Amniotic epithelial cell (primary cell): ENCODE data around the gene PRR12.
"Not testable (repeated sequence)": the region's sequence is repeated elsewhere in the genome, so short reads cannot be mapped to it uniquely, and the experiment has no call there.

Source experiments
- DNase-seq: peaks from one replicate; pipeline ENCODE4 v3.0.0-alpha.2; 2010; ENCODE audit warnings: low read depth

The PRR12 gene

GRCh38 chr19:49616532-49616931 is 25.6 kb downstream of the PRR12 start:
- DNase-seq = no peak

GRCh38 chr19:49616945-49617344 is 26.0 kb downstream of the PRR12 start:
- no peak for DNase-seq

GRCh38 chr19:49617860-49618259 is 26.9 kb downstream of the PRR12 start:
- DNase-seq = not testable (repeated sequence)

- no peak for DNase-seq
Measured at GRCh38 chr19:49624967-49625910, 34.3 kb downstream of the PRR12 start.

- no peak for DNase-seq
Measured at GRCh38 chr19:49626226-49626625, 35.2 kb downstream of the PRR12 start.

- no peak for DNase-seq
Measured at GRCh38 chr19:49629659-49630058, 38.7 kb downstream of the PRR12 start.

GRCh38 chr19:49631014-49631588 is 40.1 kb downstream of the PRR12 start:
- no peak for DNase-seq

- DNase-seq = no peak
Measured at GRCh38 chr19:49631610-49632192, 40.7 kb downstream of the PRR12 start.

GRCh38 chr19:49632576-49632975 is 41.6 kb downstream of the PRR12 start:
- no peak for DNase-seq

- DNase-seq = peak; percentile 57
Measured at GRCh38 chr19:49633273-49633672, 42.3 kb downstream of the PRR12 start.

- peak; percentile 50 for DNase-seq
Measured at GRCh38 chr19:49635530-49636232, 44.7 kb downstream of the PRR12 start.

DNA sequence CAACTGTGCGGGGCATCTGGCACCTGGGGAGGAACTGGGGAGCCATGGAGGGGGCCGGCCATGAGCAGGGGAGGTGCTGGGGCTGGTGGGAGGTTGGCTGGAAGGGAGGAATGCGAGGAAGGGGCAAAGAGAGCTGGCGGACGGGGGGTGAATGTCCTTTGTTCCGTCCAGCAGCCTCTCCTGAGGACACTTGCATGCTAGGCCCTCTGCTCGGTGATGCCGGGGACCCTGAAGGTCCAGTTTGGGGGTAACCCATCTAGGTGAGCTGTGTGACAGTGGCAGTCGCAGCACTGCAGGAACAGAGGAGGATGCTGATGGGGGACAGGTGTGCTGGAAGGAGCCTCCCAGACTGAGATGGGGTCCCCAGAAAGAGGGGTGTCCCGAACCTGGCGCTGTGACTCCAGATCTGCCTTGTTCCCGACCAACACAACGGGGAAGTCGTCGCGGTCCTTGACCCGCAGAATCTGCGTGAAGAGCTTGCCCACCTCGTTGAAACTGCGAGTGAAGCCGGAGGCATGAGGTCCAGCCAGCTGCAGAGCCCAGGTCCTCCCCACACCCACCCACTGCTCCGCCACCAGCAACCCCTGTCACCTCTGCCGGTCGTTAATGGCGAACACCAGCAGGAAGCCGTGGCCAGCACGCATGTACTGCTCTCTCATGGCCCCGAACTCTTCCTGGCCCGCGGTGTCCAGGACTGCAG is 45.4 kb downstream of the PRR12 start:
- no peak for DNase-seq

GRCh38 chr19:49637821-49638738 is 47.1 kb downstream of the PRR12 start:
- DNase-seq = peak; percentile 77

- DNase-seq = no peak
Measured at GRCh38 chr19:49639401-49640112, 48.6 kb downstream of the PRR12 start.

DNA sequence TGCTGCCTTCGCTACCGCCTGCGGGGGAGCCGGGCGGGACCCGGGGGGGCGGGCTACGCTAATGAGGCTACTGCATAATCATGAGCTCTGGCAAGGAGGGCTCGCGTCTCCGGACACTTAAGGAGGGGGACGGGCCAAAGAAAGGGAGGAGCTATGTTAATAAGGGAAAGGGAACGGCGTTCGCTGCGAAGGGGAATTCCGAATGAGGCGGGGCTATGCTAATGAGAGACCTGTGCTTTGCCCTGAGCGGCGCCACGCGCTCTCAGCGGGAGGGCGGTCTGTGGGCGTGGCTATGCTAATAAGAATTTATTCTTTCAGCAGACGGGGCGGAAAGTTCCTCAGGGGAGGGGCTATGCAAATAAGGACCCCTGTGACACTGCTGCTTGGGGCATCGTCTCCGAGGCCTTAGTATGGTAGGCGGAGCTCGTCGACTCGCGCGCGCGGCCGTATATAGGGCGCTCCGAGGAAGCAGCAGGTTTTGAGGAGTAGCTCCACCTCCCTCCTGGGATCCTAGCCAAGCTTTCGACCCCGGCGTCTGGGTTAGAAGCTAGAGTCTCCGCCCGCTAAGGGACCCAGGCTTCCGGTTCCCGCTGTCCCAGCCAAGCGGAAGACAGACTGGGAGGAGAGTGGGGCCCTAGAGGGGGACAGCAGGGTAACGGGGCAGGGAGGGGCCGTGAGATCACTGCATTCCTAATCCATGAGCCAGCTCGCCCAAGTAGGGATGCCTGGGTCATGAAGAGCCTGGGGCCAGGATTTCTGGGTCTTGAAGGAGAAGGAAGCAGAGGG is 49.3 kb downstream of the PRR12 start, which contains the start of gene RRAS:
Gene RRAS, minus strand, starts transcription at position 31 of the 786 bp plus-strand sequence. CDS start 45 bp downstream, outside the sequence.
- peak; percentile 100 for DNase-seq

- DNase-seq = peak; percentile 99
Measured at GRCh38 chr19:49641688-49642491, 50.9 kb downstream of the PRR12 start, which contains the start of gene SCAF1. Gene SCAF1 (plus strand): TSS chr19:49642209. CDS start chr19:49645027, 2,818 bp downstream.

- DNase-seq = no peak
Measured at GRCh38 chr19:49642492-49643035, 51.6 kb downstream of the PRR12 start.

GRCh38 chr19:49643466-49643865 is 52.5 kb downstream of the PRR12 start:
- DNase-seq = no peak
